GM10266 (cell line): Measurements from ENCODE around the gene BCAS3.
"Not testable (repeated sequence)": the region's sequence is repeated elsewhere in the genome, so short reads cannot be mapped to it uniquely, and the experiment has no call there.

Experiments used
- DNase-seq: peaks from one replicate; pipeline ENCODE4 v3.0.0; 2012; ENCODE audit errors: extremely low spot score
- CTCF ChIP-seq: IDR thresholded peaks from 2 replicates; pipeline ENCODE4 v1.5.1; 2012; ENCODE audit warnings: mild to moderate bottlenecking, low read depth; ENCODE audit not compliant: control insufficient read depth, insufficient read depth; ENCODE audit errors: missing control alignments

The BCAS3 gene

DNA sequence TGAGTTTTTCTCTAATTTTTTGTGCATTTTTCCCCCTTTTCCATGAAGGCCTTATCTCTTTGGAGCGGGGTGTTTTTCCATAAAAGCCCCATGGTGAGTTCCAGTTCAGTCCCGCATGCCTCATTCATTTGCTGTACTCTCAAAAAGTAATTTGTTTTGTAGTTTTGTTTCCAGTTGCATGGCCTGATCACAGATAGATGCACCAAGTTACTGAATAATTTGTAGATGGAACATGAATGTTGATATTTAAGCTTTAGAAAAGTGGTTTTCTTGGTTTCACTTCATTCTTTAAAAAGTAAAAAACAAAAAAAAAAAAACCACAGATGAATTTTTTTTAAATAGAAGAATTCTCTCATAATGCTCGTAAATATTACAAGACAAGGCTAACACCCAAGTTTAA is 349.2 kb downstream of the BCAS3 start:
- TF ChIP-seq CTCF = no peak
- DNase-seq = no peak

DNA sequence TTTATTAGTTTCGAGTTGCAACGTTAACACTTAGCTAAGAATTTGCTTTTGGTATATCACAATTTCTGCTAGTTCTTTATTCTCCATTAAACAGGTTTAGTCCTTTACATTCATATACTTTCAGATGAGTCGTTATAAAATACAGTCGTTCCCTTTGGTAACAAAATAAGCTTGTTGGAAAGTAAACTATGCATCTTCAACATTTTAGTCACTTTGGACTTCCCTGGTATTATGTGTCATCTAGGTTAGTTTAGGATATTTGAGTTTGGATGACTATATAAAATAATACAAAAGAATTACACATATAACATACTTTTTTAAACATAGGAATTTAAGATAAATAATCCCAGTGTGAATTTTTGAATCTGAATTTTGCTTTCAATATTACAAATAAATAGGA is 351.5 kb downstream of the BCAS3 start:
- TF ChIP-seq CTCF = no peak
- DNase-seq = no peak

DNA sequence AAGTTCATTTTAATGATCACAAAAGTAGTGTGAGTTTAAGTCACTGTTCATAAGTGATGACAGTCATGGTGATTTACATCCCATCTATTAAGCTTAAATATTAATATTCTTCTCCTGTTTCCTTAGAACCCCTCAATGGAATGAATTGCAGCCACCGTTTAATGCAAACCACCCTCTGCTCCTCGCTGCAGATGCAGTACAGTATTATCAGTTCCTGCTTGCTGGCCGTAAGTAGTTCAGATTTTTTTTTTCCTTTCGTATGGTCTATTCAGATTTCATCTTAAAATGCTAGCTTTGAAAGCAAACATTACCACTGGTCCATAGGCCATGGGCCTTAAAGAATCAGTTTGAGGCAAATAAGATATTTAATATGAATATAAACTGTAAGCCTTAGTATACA is 363.0 kb downstream of the BCAS3 start:
- TF ChIP-seq CTCF = no peak
- DNase-seq = no peak

DNA sequence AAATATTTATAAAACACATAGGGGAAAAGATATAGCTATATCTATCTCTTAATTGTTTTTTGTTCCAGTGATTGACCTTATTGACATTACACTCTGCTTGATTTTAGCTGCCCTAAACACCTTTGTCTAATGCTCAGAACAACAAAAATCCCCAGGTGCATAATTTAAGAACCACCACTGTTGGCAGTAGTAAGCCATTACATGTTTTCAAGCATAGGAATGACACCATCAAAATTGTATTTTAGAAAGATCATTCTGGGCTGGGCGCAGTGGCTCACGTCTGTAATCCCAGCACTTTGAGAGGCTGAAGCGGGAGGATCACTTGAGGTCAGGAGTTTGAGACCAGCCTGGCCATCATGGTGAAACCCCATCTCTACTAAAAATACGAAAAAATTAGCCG is 364.7 kb downstream of the BCAS3 start:
- DNase-seq = not testable (repeated sequence)

- no peak for TF ChIP-seq CTCF
- DNase-seq = no peak
These were observed 369.9 kb downstream of the BCAS3 start for GRCh38 chr17:61047515-61047914.

DNA sequence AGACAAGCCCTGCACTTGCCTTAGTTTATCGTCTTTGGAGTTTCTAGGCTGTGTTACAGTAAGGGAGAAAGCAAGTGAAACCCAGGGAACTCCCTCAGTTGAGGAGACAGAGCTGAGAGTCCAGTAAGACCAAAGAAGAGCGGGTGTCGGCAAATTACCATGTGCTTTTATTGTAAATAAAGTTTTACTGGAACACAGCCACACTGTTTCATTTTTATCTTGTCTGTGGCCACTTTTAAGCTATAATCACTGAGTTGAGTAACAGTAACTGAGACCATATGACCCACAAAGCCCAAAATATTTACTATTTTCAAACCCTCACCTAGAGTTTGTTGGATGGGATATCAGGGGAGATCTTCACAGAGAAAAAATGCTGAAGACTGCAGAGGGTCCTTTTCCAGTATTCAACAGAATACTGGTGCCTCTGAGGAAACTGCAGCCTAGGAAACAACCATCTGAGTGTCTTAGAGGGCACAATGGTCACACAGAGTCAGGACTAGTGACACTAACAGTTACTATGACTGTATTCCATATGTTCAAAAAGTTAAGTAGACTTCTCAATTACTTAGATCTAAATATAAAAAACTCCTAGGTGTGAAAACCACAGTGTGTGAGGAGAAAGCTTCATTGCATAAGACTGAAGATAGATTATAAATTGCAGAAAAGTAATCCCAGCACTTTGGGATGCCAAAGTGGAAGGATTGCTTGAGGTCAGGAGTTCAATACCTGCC is 370.9 kb downstream of the BCAS3 start:
- no peak for DNase-seq
- TF ChIP-seq CTCF = no peak

DNA sequence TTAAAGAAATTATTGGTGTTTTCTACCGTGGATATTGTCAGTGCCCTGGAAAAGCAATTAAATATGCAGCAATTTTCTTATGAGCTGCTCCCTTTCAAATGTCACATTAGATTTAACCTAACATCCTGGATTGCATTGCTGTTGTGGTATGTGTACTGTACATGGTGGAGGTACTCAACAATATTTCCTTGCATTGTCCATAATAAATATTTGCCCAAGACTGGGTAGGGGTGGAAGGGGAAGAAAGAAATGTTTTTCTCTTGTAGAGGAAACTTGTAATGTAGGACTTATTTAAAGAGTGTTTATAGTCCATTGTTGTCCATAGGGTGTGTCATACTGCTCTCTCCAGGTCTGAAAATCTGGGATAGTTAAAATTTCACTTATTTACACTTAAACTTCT is 375.8 kb downstream of the BCAS3 start:
- no peak for TF ChIP-seq CTCF
- DNase-seq = no peak

GRCh38 chr17:61054436-61054835 is 376.8 kb downstream of the BCAS3 start:
- no peak for DNase-seq
- TF ChIP-seq CTCF = no peak
